Omental fat pad (tissue), 4 donors: ENCODE data around the gene HASPIN. TPM values are rescaled to one million over a fixed set of nuclear protein-coding genes. Genes with fewer than 3 reads are reported as not detected.

Experiments used
- ATAC-seq: fragments of 150-250 bp; one replicate; pipeline ENCODE4 v1.9.1; 2016; ENCODE audit warnings: mild to moderate bottlenecking, moderate library complexity; ENCODE audit not compliant: low FRiP score
- DNase-seq: peaks from one replicate; pipeline ENCODE4 v3.0.0-alpha.2; 2019; ENCODE audit warnings: low spot score
- CTCF ChIP-seq, 3 donors: fragments of 450-650 bp; IDR thresholded peaks; one replicate each; pipeline ENCODE4 v1.5.1; 2016 to 2017; ENCODE audit warnings: antibody characterized with exemption in 3 of 3, mild to moderate bottlenecking in 3 of 3, moderate library complexity in 2 of 3
- total RNA-seq, 4 donors: library from RNA; depleted of rRNA; stranded (reverse); fragments of >200 nt; gene quantifications; one replicate each; pipeline ENCODE4 v1.1.0, GENCODE V29; 2016

Gene HASPIN
- total RNA-seq, 4 donors from 2014 or later: 0.19 to 0.69 (median 0.24) TPM; not detected in 1

- DNase-seq (no peak), ATAC-seq (no peak)
- no peak for TF ChIP-seq CTCF (IDR thresholded peaks at IDR 0.05)
These were observed 42.1 kb upstream of the HASPIN start for GRCh38 chr17:3681565-3681964.

GRCh38 chr17:3682033-3682432 lies 41.7 kb upstream of the HASPIN start:
- no peak for DNase-seq
- no peak for ATAC-seq
- no peak for TF ChIP-seq CTCF (IDR thresholded peaks at IDR 0.05)

- peak in 1 of 3 donors; percentile 46 for TF ChIP-seq CTCF (IDR thresholded peaks at IDR 0.05)
- no peak for ATAC-seq
These were observed 40.6 kb upstream of the HASPIN start for GRCh38 chr17:3683054-3683511.

GRCh38 chr17:3685174-3685573 lies 38.5 kb upstream of the HASPIN start:
- TF ChIP-seq CTCF (IDR thresholded peaks at IDR 0.05): no peak
- DNase-seq (no peak), ATAC-seq (no peak)

More at GRCh38 chr17:3683054-3683511, 40.6 kb upstream of the HASPIN start:
- no peak for DNase-seq

GRCh38 chr17:3688027-3688553 lies 35.6 kb upstream of the HASPIN start:
- DNase-seq (no peak), ATAC-seq (no peak)
- TF ChIP-seq CTCF (IDR thresholded peaks at IDR 0.05): no peak

GRCh38 chr17:3688852-3689261 lies 34.8 kb upstream of the HASPIN start:
- DNase-seq: no peak
- no peak for ATAC-seq
- TF ChIP-seq CTCF (IDR thresholded peaks at IDR 0.05): no peak
